OCI-LY3 (cell line): Measurements from ENCODE around the gene MARK2.
A peak's percentile ranks its signal among the peaks of the same experiment; 100 is the strongest.

Experiments
- H2AFZ ChIP-seq: fragments of 200-600, 300-600 bp; shearing (Covaris generic); 2 replicates; pipeline ENCODE4 v1.6.0; 2014; ENCODE audit warnings: antibody characterized with exemption, low read depth, low read length
- H3K27ac ChIP-seq: fragments of 200-600, 300-600 bp; sonication (generic); 2 replicates; pipeline ENCODE4 v1.5.1; 2014; ENCODE audit warnings: mild to moderate bottlenecking, low read length, moderate library complexity, mixed read lengths
- H3K27me3 ChIP-seq: fragments of 200-600, 300-600 bp; sonication (generic); 2 replicates; pipeline ENCODE4 v1.6.1; 2014; ENCODE audit warnings: low read depth, low read length, mixed read lengths
- H3K36me3 ChIP-seq: fragments of 200-600, 300-600 bp; sonication (generic); replicated peaks from 2 replicates; pipeline ENCODE3; 2014; ENCODE audit warnings: low read depth, low read length, mixed read lengths
- H3K4me1 ChIP-seq: fragments of 300-600, 200-600 bp; sonication (generic); 2 replicates; pipeline ENCODE4 v1.6.1; 2014; ENCODE audit warnings: low read length, mixed read lengths
- H3K4me2 ChIP-seq: fragments of 200-600, 300-600 bp; sonication (generic); 2 replicates; pipeline ENCODE4 v1.6.1; 2014; ENCODE audit warnings: low read length, mixed read lengths
- H3K4me3 ChIP-seq: fragments of 300-600, 200-600 bp; sonication (generic); 2 replicates; pipeline ENCODE4 v1.5.1; 2014; ENCODE audit warnings: antibody characterized with exemption, mild to moderate bottlenecking, low read length, moderate library complexity
- H3K79me2 ChIP-seq: fragments of 300-600, 200-600 bp; shearing (Covaris generic); 2 replicates; pipeline ENCODE4 v1.6.1; 2014; ENCODE audit warnings: mild to moderate bottlenecking, low read length, mixed read lengths
- H3K9ac ChIP-seq: fragments of 300-600, 200-600 bp; shearing (Covaris generic); 2 replicates; pipeline ENCODE4 v1.6.0; 2014; ENCODE audit warnings: mild to moderate bottlenecking, low read length, moderate library complexity
- H3K9me3 ChIP-seq: fragments of 200-600, 300-600 bp; shearing (Covaris generic); 2 replicates; pipeline ENCODE4 v1.6.1; 2014; ENCODE audit warnings: low read length, mixed read lengths; ENCODE audit not compliant: insufficient read depth
- H4K20me1 ChIP-seq: fragments of 200-600, 300-600 bp; sonication (generic); 2 replicates; pipeline ENCODE4 v1.6.1; 2016; ENCODE audit warnings: low read length, mixed read lengths; ENCODE audit not compliant: insufficient read depth
- CTCF ChIP-seq: fragments of 200-600, 300-600 bp; sonication (generic); IDR thresholded peaks from 2 replicates; pipeline ENCODE4 v1.5.1; 2014; ENCODE audit warnings: antibody characterized with exemption, low read length, low read depth
- EZH2phosphoT487 ChIP-seq: fragments of 200-600 bp; shearing (Covaris generic); IDR thresholded peaks from 2 replicates; pipeline ENCODE4 v1.6.1; 2018; ENCODE audit warnings: antibody characterized with exemption, mixed run types, low read depth

The MARK2 gene

GRCh38 chr11:63938479-63939396 is 99.8 kb downstream of the MARK2 start, which contains the start of gene NAA40:
TSS of gene NAA40 (plus strand) at chr11:63939002. CDS start at chr11:63939097, 95 bp downstream.
- Histone ChIP-seq H3K27me3 (no peaks in the 10 kb centered on the region), H3K4me1 (peaks cover 17% of the 10 kb centered on the region), H3K79me2 (peaks cover 44% of the 10 kb centered on the region), H3K4me2 (peak within 1 kb of the TSS; percentile 90), H3K4me3 (peak within 1 kb of the TSS; percentile 96), H3K9me3 (no peaks in the 10 kb centered on the region), H3K36me3 (peaks cover 9% of the 10 kb centered on the region), H4K20me1 (peaks cover 10% of the 10 kb centered on the region; the same call in 1 of the 2 replicates), H3K9ac (peak within 1 kb of the TSS; percentile 88), H2AFZ (peak within 1 kb of the TSS; percentile 98), H3K27ac (peak within 1 kb of the TSS; percentile 67)
- TF ChIP-seq CTCF = no peak
- no peak for TF ChIP-seq EZH2phosphoT487

GRCh38 chr11:63939397-63939891 is 100.5 kb downstream of the MARK2 start:
- Histone ChIP-seq H3K4me2 (peak overlapping the region; percentile 90), H3K27ac (peak overlapping the region; percentile 52; the same call in 1 of the 2 replicates), H2AFZ (0 out of 2 replicates have a peak overlapping the region, but pooled peaks have one; percentile 26), H3K36me3 (peaks cover 9% of the 10 kb centered on the region), H3K9me3 (no peaks in the 10 kb centered on the region), H3K4me1 (peaks cover 17% of the 10 kb centered on the region), H3K27me3 (no peaks in the 10 kb centered on the region), H3K79me2 (peaks cover 51% of the 10 kb centered on the region), H4K20me1 (peaks cover 13% of the 10 kb centered on the region; the same call in 1 of the 2 replicates), H3K4me3 (peak overlapping the region; percentile 96), H3K9ac (peak overlapping the region; percentile 88)
- no peak for TF ChIP-seq EZH2phosphoT487
- no peak for TF ChIP-seq CTCF

- H3K4me2 ChIP-seq = no peak overlapping the region
- no peaks in the 10 kb centered on the region for H3K27me3 ChIP-seq
- H3K9me3 ChIP-seq = no peaks in the 10 kb centered on the region
- H3K27ac ChIP-seq = no peak overlapping the region
- peaks cover 51% of the 10 kb centered on the region for H3K79me2 ChIP-seq
- no peak overlapping the region for H3K9ac ChIP-seq
- H3K36me3 ChIP-seq = peaks cover 9% of the 10 kb centered on the region
- H2AFZ ChIP-seq = no peak overlapping the region
- H4K20me1 ChIP-seq = peaks cover 19% of the 10 kb centered on the region
- no peak for TF ChIP-seq CTCF
- TF ChIP-seq EZH2phosphoT487 = no peak
- peaks cover 17% of the 10 kb centered on the region for H3K4me1 ChIP-seq
- H3K4me3 ChIP-seq = no peak overlapping the region
Observed at GRCh38 chr11:63940786-63941185, 101.9 kb downstream of the MARK2 start.

- Histone ChIP-seq H3K4me1 (peaks cover 17% of the 10 kb centered on the region), H3K27ac (no peak overlapping the region), H3K36me3 (peaks cover 12% of the 10 kb centered on the region), H4K20me1 (peaks cover 19% of the 10 kb centered on the region), H3K4me2 (no peak overlapping the region), H3K4me3 (no peak overlapping the region), H3K9me3 (no peaks in the 10 kb centered on the region), H2AFZ (no peak overlapping the region), H3K9ac (no peak overlapping the region), H3K79me2 (peaks cover 51% of the 10 kb centered on the region), H3K27me3 (no peaks in the 10 kb centered on the region)
- TF ChIP-seq CTCF (no peak), EZH2phosphoT487 (no peak)
Observed at GRCh38 chr11:63941901-63942300, 103.0 kb downstream of the MARK2 start.
